Measurements from ENCODE around the gene IGFN1. TPM values are rescaled to one million over a fixed set of nuclear protein-coding genes. Genes with fewer than 3 reads are reported as not detected.

Gene IGFN1
- total and polyA plus RNA-seq, 9 of the 15 experiments (the other 6 are each of a cell fraction or from before 2014, with no cell fraction given), result 0.04 TPM; not detected in 8

DNA sequence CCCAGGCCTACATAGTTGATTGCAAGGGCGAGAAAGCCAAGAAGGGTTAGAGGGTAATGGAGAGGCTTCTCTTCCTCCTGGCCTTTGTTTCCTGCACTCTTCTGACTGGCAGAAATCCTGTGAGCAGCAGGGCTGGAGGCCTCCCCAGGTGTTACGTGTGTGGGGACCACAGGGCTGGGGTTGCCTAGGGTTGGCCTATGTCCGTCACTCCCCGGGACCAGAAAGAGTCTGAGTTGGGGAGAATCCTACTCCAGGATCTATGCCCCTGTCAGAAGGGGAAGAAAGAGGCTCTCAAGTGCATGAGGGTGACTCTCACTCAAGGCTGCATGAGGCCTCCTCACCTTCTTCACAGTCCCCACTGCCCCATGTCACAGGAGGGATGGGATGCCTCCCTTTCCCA is 38.5 kb downstream of the IGFN1 start:
- Histone ChIP-seq H3K4me2 (ENCODE audit: insufficient read depth, low read length) (no peak overlapping the region), H3K36me3 (ENCODE audit: control insufficient read depth, insufficient read depth, low read length) (no peaks in the 10 kb centered on the region), H3K27ac (ENCODE audit: extremely low read depth, low read depth, low read length) (no peak overlapping the region), H3K9me1 (ENCODE audit: control insufficient read depth, insufficient read depth, low read length) (no peaks in the 10 kb centered on the region), H3K9ac (ENCODE audit: insufficient read depth in 1 of 2, low read depth in 2 of 2, low read length in 2 of 2) (no peak overlapping the region), H4K20me1 (replicated peaks; ENCODE audit: control insufficient read depth, insufficient read depth, low read length) (peaks cover 6% of the 10 kb centered on the region; the same call in 1 of the 2 replicates), H3K4me3 (no peak overlapping the region), H3K9me3 (replicated peaks; ENCODE audit: control insufficient read depth, insufficient read depth, low read depth, low read length) (no peaks in the 10 kb centered on the region), H3K27me3 (ENCODE audit: control insufficient read depth in 2 of 2, insufficient read depth in 2 of 2, low read length in 2 of 2) (peaks cover 44 to 57% of the 10 kb centered on the region in 2 experiments), H2AFZ (ENCODE audit: low read depth, low read length) (no peak overlapping the region), H3K79me2 (ENCODE audit: control insufficient read depth, insufficient read depth, low read length) (no peaks in the 10 kb centered on the region), H3K4me1 (replicated peaks in 1 of 2; ENCODE audit: control insufficient read depth in 2 of 2, insufficient read depth in 2 of 2, low read length in 2 of 2) (peaks cover 0 to 7% of the 10 kb centered on the region in 2 experiments; a peak in 1 of 5 replicates)
- 2% methylated on average over 4 of the region's 4 CpGs for WGBS (ENCODE audit: insufficient coverage, low coverage, missing lambda C conversion rate)
- intact Hi-C loops (cut with micrococcal nuclease), result loop anchor here (10.0 kb wide), 1 partner anchor 254 kb away; no protein-coding TSS in a partner anchor
- DNase-seq (ENCODE audit: extremely low read depth in 1 of 4, low spot score in 3 of 4) (no peak), ATAC-seq (no peak), FAIRE-seq (no peak)
- in situ Hi-C loops (cut with MboI), result no loop called here
- TF ChIP-seq GATAD2B (IDR thresholded peaks at IDR 0.05; ENCODE audit: borderline replicate concordance), result no peak
- no peak for TF ChIP-seq ZNF12 (CRISPR knock-in tag; IDR thresholded peaks at IDR 0.05)
- no peak for TF ChIP-seq BRCA1 (IDR thresholded peaks at IDR 0.05)
- no peak for TF ChIP-seq BRCA1 (CRISPR knock-in tag; IDR thresholded peaks at IDR 0.05)
- TF ChIP-seq CBFA2T2 (conservative IDR thresholded peaks at IDR 0.05), result no peak
- no peak for TF ChIP-seq ZNF133 (CRISPR knock-in tag; IDR thresholded peaks at IDR 0.05)
- no peak for TF ChIP-seq ZNF212 (CRISPR knock-in tag; IDR thresholded peaks at IDR 0.05)
- TF ChIP-seq LCOR (CRISPR knock-in tag; IDR thresholded peaks at IDR 0.05), result no peak
- TF ChIP-seq ETS2 (tag; IDR thresholded peaks at IDR 0.05; ENCODE audit: borderline replicate concordance, poor library complexity, severe bottlenecking), result no peak
- no peak for TF ChIP-seq ARHGAP35 (IDR thresholded peaks at IDR 0.05; ENCODE audit: partially characterized antibody)
- TF ChIP-seq, protein P1, sequence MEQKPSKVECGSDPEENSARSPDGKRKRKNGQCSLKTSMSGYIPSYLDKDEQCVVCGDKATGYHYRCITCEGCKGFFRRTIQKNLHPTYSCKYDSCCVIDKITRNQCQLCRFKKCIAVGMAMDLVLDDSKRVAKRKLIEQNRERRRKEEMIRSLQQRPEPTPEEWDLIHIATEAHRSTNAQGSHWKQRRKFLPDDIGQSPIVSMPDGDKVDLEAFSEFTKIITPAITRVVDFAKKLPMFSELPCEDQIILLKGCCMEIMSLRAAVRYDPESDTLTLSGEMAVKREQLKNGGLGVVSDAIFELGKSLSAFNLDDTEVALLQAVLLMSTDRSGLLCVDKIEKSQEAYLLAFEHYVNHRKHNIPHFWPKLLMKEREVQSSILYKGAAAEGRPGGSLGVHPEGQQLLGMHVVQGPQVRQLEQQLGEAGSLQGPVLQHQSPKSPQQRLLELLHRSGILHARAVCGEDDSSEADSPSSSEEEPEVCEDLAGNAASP (IDR thresholded peaks at IDR 0.05), result no peak
- no peak for TF ChIP-seq SAP30 (IDR thresholded peaks at IDR 0.05; ENCODE audit: borderline replicate concordance, insufficient read depth, low read depth, low read length, poor library complexity, severe bottlenecking)
- TF ChIP-seq, protein P2, sequence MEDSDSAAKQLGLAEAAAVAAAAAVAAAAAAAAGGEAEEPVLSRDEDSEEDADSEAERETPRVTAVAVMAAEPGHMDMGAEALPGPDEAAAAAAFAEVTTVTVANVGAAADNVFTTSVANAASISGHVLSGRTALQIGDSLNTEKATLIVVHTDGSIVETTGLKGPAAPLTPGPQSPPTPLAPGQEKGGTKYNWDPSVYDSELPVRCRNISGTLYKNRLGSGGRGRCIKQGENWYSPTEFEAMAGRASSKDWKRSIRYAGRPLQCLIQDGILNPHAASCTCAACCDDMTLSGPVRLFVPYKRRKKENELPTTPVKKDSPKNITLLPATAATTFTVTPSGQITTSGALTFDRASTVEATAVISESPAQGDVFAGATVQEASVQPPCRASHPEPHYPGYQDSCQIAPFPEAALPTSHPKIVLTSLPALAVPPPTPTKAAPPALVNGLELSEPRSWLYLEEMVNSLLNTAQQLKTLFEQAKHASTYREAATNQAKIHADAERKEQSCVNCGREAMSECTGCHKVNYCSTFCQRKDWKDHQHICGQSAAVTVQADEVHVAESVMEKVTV (CRISPR knock-in tag; IDR thresholded peaks at IDR 0.05), result no peak
- TF ChIP-seq CBX3 (IDR thresholded peaks at IDR 0.05; ENCODE audit: borderline replicate concordance in 1 of 2, low read length in 2 of 2), result no peak
- no TSS peak for BruUV-seq (replicated peaks)
- CTCF ChIA-PET (ENCODE audit: low intra/inter-chr PET ratio), result no interaction called here
- POLR2A ChIA-PET, result interaction anchor here (0.5 to 1.0 kb wide), 2 partner anchors 14 to 312 kb away, joined by 3 read pairs; no protein-coding TSS in a partner anchor

Data from K562 (cell line).